Activated CD4-positive, alpha-beta T cell treated with anti-CD3 and anti-CD28 coated beads, Interleukin-2, amount 50 U/mL, for 16 hours (primary cell): ENCODE results near the gene SGCE.

Experiments used
- DNase-seq: peaks from one replicate; pipeline ENCODE4 v3.0.0-alpha.2; 2020

The SGCE gene

GRCh38 chr7:94618126-94618525 is 37.8 kb downstream of the SGCE start:
- DNase-seq, result no peak

- no peak for DNase-seq
Observed at GRCh38 chr7:94616855-94617254, 39.1 kb downstream of the SGCE start.

GRCh38 chr7:94615666-94616065 is 40.3 kb downstream of the SGCE start:
- DNase-seq, result no peak

GRCh38 chr7:94612661-94613060 is 43.3 kb downstream of the SGCE start:
- no peak for DNase-seq

DNA sequence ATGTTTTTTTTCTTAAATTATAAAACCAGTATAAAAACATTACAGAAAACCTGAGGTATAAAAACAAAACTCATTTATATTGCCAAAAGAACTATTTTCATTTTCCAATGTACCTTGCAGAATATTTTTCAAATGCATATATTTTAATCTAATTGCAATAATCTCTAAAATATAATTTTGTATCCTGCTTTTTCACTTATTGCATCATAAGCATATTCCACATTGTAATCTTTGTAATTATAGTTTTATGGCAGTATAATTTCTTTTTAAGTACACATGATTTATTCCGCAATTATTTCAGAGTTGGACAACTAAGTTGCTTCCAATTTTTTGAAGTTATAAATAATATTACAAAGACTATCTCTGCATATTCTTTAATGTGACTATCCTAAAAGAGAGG is 43.7 kb downstream of the SGCE start:
- DNase-seq, result no peak

DNA sequence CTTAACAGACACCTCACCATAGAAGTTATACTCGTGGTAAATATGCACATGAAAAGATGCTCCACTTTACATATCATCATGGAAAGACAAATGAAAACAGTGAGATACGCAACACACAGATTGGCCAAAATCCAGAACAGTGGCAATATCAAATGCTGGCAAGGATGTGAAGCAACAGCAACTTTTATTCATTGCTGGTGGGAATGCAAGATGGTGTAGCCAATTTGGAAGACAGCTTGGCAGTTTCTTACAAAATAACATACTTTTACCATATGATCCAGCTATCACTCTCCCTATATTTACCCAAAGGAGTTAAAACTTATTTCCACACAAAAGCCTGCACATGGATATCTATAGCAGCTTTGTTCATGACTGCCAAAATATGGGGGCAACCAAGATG is 46.4 kb downstream of the SGCE start:
- DNase-seq, result no peak

- DNase-seq, result no peak
Observed at GRCh38 chr7:94605031-94605430, 50.9 kb downstream of the SGCE start.

DNA sequence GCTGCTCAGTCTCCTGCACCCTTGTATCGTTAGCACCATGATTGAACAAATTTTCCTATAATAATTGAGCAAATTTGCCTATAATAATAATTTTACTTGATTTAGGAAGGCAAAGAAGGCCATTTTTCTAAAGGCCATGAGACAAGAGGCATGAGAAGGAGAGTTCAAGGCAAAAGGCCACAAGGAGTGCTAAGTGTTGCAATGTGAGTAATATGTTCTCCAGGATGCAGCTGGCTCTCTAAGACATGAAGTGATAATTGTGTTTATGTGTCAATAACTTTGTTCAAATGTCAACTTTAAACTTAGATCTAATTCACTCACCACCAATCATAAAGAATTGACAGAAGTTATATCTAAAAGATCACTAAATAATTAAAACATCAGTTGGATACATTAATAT is 53.8 kb downstream of the SGCE start:
- no peak for DNase-seq

GRCh38 chr7:94600267-94600666 is 55.7 kb downstream of the SGCE start:
- no peak for DNase-seq

- no peak for DNase-seq
Observed at GRCh38 chr7:94595717-94596116, 60.2 kb downstream of the SGCE start.

- DNase-seq, result no peak
Observed at GRCh38 chr7:94594882-94595281, 61.1 kb downstream of the SGCE start.

- DNase-seq, result no peak
Observed at GRCh38 chr7:94591176-94591575, 64.8 kb downstream of the SGCE start.

GRCh38 chr7:94590526-94591162 is 65.3 kb downstream of the SGCE start:
- no peak for DNase-seq

DNA sequence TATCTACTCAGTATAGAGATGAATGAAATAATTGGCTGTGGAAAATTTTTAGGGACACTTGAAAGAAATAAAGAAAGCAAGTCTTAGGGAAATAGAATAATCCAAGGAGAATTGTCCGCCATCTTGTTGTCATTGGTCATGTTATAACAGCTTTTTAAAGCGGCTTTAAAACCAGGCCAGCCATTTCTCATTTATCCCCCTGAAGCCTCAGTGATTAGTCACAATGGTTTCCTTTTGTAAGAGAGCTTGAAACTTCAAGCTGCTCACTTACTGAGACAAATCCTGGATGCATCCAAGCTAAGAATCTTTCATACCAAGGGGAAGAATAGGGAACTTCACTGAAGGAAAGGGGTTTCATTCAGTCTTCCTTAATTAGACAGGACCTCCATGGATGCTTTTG is 67.9 kb downstream of the SGCE start:
- no peak for DNase-seq

DNA sequence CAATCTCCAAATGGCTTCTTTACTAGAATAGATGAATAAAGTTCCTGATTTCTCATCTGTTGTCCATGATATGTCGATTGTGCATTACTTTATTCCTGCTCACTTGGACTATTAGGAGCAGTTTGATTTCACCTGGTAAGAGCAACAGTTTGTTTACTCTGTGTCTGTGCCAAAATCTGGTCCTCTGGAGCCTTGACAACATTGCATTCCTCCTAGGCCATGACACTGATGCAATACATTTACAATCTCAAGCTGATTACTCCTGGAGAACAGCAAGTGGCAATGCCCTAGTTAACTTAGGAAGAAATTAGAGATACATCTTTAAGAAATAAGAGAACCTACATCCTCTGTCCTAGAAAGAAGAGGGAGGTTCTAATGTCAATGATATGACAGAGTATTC is 71.8 kb downstream of the SGCE start:
- DNase-seq, result no peak

DNA sequence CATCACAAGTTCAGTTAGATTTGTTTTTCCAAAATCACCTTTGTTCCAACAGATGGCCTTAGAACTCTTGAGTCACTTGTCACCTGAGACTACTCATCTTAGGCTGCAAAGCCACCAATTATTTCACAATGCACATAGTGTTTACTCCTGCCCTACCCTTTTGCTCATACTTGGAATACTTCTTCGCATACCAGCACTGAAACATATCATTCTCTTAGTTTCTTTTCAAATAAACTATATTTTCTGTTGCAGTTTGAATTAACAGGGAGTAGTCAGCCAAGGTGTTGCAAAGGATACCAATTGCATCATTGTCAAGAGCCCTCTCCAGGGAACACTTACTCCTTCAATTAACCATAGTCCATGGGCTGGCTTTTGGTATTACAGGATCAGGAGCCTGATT is 75.3 kb downstream of the SGCE start:
- DNase-seq, result peak; percentile 52

DNA sequence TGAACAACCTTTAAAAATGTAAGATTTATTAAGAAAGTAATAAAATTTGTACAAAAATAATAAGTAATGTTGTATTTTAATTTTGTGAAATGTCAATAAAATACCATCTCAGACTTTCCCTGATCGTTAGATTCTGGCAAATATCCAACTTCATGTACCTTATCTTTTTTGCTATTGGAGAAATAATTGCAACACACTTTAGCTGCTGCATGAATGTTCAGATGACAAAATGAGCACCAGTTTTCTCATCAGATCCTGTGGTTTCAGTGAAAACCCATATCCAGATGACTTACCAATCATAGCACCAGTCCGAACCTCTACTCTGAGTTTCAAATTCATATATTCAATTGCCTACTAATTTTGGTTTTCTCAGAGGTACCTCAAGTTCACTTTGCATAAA is 76.5 kb downstream of the SGCE start:
- DNase-seq, result peak; percentile 2

DNA sequence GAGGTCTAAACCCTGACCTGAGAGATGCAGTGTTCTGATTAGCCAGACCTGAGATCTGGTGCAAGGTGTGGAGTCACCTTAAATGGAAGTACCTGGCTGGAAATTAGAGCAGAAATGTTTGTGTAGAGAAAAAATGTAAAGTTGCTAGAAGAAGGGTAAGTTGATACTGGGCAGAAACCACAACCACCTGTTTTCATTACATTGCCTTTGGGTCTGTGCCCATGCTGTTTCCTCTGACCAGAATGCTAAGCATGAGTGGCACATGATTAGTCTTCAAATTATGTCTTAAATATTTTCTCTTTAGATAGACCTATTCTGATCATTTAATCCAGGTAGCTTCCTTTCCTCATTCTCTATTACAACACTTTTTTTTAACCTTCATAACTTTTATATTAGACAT is 77.3 kb downstream of the SGCE start:
- no peak for DNase-seq

DNA sequence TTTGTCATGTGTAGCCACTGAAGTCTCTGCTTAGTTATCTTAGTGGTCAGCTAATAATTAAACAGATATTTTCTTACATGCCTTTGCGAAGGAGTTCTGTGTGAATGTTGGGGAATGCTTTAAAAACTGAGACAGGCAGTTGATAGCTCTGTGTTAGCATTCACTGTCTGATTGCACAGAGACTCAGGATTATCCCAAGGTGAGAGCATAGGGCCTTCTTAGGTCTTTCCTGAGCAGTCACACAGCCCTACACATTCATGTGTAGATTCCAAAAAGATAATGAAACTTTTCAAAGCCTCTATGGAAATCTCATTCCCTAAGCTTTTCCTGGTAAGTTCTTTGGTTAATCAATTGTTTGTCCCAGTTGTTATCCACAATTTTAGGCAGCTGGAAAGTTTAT is 78.6 kb downstream of the SGCE start:
- no peak for DNase-seq

- no peak for DNase-seq
Observed at GRCh38 chr7:94576316-94576715, 79.6 kb downstream of the SGCE start.

DNA sequence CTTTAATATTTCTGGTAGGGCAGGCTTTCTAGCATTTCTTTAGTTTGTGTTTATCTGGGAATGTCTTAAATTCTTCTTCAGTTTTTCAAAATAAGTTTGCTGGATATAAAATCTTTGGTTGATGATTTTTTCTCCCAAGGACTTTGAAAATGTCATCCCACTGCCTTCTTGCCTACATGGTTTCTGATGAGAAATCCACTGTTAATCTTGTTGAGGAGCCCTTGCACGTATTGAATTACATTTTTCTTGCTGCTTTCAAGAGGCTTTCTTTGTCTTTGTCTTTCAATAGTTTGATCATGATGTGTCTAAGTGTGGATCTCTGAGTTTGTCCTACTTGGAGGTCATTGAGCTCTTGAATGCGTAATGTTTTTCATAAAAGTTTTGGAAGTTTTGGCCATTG is 80.3 kb downstream of the SGCE start:
- no peak for DNase-seq

DNA sequence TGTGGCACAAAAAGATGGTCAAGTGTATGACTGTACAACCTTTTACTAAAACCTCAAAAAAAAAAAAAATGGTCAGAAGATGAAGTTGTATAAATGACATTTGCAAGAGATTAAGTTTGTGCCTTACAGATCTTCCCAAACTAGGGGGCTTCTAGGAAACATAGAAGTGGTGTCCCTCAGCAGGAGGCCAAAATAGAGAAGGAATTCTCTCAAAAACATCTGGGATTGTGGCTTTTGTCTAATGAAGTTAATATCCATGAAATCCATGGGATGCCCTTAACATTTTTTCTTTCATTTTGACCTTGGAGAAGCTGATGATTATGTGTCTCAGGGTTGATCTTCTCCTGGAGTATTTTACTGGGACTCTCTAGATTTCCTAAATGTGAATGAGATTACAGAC is 84.1 kb downstream of the SGCE start:
- DNase-seq, result no peak

DNA sequence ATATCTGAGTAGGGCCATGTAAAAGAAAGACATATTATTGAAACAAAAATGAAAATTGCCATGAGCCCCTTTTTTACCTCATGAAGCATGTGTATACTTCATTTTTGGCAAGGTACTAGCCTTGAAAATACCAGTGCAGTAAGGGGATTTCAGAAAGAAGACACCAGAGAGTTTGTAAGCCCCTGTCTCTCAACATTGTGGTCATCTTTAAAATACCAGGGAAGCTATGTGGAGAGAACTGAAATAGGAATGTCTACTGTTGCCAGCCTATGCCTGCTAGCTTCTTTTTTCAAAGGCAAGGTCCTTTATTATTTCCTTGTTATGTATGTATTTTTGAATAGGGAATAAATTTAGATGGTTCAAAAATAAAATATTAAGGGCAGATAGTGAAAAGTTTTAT is 88.5 kb downstream of the SGCE start:
- no peak for DNase-seq

DNA sequence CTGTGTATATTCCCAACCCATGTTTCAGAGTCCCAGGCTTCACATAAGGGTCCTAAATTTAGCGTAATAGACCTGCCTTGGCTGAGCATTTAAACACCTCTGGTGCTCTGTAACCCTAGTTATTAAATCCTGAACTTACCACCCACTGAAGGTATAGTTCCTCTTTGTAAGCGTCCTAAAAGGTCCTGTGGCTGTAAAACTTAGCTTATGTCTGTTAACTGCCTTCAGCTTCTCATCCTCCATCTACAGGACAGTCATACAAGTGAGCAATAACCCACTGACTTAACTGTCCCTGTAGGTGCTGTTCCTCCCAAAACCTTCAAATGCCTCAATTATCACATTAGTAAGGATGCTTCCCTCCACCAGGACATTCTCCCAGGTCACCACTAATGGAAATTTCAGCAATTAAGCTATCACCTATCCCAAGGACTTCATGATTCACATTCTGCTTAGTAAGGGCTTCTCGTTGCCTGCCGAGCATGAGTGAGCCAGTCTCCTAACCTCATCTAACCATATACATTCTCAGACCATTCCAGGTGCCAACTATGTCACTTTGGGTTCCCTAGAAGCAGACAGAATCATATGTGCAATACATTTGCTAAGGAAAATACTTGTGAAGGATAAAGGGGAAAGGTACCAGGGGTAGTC is 90.6 kb downstream of the SGCE start:
- DNase-seq, result no peak

- no peak for DNase-seq
Observed at GRCh38 chr7:94562525-94562924, 93.4 kb downstream of the SGCE start.
